ENCODE data around the gene EVX1.

Gene EVX1

GRCh38 chr7:27219821-27220220 lies 22.8 kb upstream of the EVX1 start:
- in situ Hi-C loops (cut with HindIII; ENCODE audit: low sequenced_read_pairs): no loop called here
- no peak for TF ChIP-seq CTCF (IDR thresholded peaks at IDR 0.05; ENCODE audit: low read depth, low read length)

GRCh38 chr7:27220440-27220955 lies 22.1 kb upstream of the EVX1 start:
- no peak overlapping the region for H3K4me3 ChIP-seq (ENCODE audit: low read depth, low read length)
- DNase-seq (ENCODE audit: low read depth, low spot score): no peak
- in situ Hi-C loops (cut with HindIII; ENCODE audit: low sequenced_read_pairs): no loop called here
- no peak for TF ChIP-seq CTCF (IDR thresholded peaks at IDR 0.05; ENCODE audit: low read depth, low read length)

More at GRCh38 chr7:27219821-27220220, 22.8 kb upstream of the EVX1 start:
- H3K4me3 ChIP-seq (ENCODE audit: low read depth, low read length): no peak overlapping the region
- no peak for DNase-seq (ENCODE audit: low read depth, low spot score)

- in situ Hi-C loops (cut with HindIII; ENCODE audit: low sequenced_read_pairs): no loop called here
- no peak for DNase-seq (ENCODE audit: low read depth, low spot score)
- no peak overlapping the region for H3K4me3 ChIP-seq (ENCODE audit: low read depth, low read length)
- no peak for TF ChIP-seq CTCF (IDR thresholded peaks at IDR 0.05; ENCODE audit: low read depth, low read length)
Measured at GRCh38 chr7:27221201-27221797, 21.3 kb upstream of the EVX1 start.

- in situ Hi-C loops (cut with HindIII; ENCODE audit: low sequenced_read_pairs): no loop called here
- TF ChIP-seq CTCF (IDR thresholded peaks at IDR 0.05; ENCODE audit: low read depth, low read length): no peak
- no peak for DNase-seq (ENCODE audit: low read depth, low spot score)
- H3K4me3 ChIP-seq (ENCODE audit: low read depth, low read length): no peak overlapping the region
Measured at GRCh38 chr7:27223941-27224575, 18.5 kb upstream of the EVX1 start.

- in situ Hi-C loops (cut with HindIII; ENCODE audit: low sequenced_read_pairs): no loop called here
Measured at GRCh38 chr7:27224983-27225934, 17.3 kb upstream of the EVX1 start.

More at GRCh38 chr7:27224983-27225934, 17.3 kb upstream of the EVX1 start:
- TF ChIP-seq CTCF (IDR thresholded peaks at IDR 0.05; ENCODE audit: low read depth, low read length): no peak
- H3K4me3 ChIP-seq (ENCODE audit: low read depth, low read length): no peak overlapping the region
- DNase-seq (ENCODE audit: low read depth, low spot score): no peak

Data from astrocyte of the spinal cord (primary cell).